ENCODE data around the gene SPPL2C.

- TF ChIP-seq TAF1 (IDR thresholded peaks at IDR 0.05; ENCODE audit: low read depth, low read length) (no peak), POLR2AphosphoS5 (IDR thresholded peaks at IDR 0.05; ENCODE audit: low read depth, low read length) (no peak), POLR2A (IDR thresholded peaks at IDR 0.05; ENCODE audit: low read depth, low read length) (no peak), POU2F2 (IDR thresholded peaks at IDR 0.05; ENCODE audit: low read depth, low read length) (no peak), SPI1 (IDR thresholded peaks at IDR 0.05; ENCODE audit: low read depth, low read length) (no peak), PAX5 (IDR thresholded peaks at IDR 0.05; ENCODE audit: insufficient read depth, low read length, severe bottlenecking) (no peak)
Observed at GRCh38 chr17:45819632-45820031, 25.0 kb upstream of the SPPL2C start.

Data from GM12891 (cell line).